H1 (cell line): Measurements from ENCODE around the gene POGLUT2. TPM values are rescaled to one million over a fixed set of nuclear protein-coding genes. Genes with fewer than 3 reads are reported as not detected.

ENCODE experiments used
- SRF ChIP-seq: IDR thresholded peaks from 2 replicates; pipeline ENCODE4 v1.6.1; 2011; ENCODE audit warnings: mild to moderate bottlenecking, low read depth, low read length, moderate library complexity
- polyA plus RNA-seq, 7 experiments: library from polyadenylated mRNA; depleted of rRNA in 3 of 7; stranded (reverse) in 5 of 7; unstranded in 2 of 7; fragments of >200 nt in 5 of 7; fragments of 200-250 nt in 2 of 7; gene quantifications; 1 replicate in 5 of 7; 2 replicates in 1 of 7; 4 replicates in 1 of 7; pipeline versions ENCODE4 v1.2.1 to v1.2.3, GENCODE V29; 2011 to 2013; ENCODE audit warnings: missing spikeins in 2 of 7, mixed read lengths in 2 of 7
- total RNA-seq: library from RNA; stranded (reverse); fragmentation: NEBNext Ultra II Directional; extraction: Animal tissue kit (Norgen Biotek cat#: 25700); gene quantifications from 2 replicates; pipeline ENCODE4 v1.2.1, GENCODE V29; 2021
- TF ChIP-seq, protein P1 (sequence below): fragments of 300-600 bp; sonication (generic); IDR thresholded peaks from 2 replicates; pipeline ENCODE4 v1.7.1; 2012; ENCODE audit warnings: low read length, moderate library complexity, mild to moderate bottlenecking, inconsistent platforms; ENCODE audit not compliant: insufficient replicate concordance

Gene POGLUT2
- total and polyA plus RNA-seq, 2 of the 8 experiments (the other 6 are each of a cell fraction or from before 2014, with no cell fraction given), result 9.9 to 22.3 TPM

- TF ChIP-seq, protein P1, sequence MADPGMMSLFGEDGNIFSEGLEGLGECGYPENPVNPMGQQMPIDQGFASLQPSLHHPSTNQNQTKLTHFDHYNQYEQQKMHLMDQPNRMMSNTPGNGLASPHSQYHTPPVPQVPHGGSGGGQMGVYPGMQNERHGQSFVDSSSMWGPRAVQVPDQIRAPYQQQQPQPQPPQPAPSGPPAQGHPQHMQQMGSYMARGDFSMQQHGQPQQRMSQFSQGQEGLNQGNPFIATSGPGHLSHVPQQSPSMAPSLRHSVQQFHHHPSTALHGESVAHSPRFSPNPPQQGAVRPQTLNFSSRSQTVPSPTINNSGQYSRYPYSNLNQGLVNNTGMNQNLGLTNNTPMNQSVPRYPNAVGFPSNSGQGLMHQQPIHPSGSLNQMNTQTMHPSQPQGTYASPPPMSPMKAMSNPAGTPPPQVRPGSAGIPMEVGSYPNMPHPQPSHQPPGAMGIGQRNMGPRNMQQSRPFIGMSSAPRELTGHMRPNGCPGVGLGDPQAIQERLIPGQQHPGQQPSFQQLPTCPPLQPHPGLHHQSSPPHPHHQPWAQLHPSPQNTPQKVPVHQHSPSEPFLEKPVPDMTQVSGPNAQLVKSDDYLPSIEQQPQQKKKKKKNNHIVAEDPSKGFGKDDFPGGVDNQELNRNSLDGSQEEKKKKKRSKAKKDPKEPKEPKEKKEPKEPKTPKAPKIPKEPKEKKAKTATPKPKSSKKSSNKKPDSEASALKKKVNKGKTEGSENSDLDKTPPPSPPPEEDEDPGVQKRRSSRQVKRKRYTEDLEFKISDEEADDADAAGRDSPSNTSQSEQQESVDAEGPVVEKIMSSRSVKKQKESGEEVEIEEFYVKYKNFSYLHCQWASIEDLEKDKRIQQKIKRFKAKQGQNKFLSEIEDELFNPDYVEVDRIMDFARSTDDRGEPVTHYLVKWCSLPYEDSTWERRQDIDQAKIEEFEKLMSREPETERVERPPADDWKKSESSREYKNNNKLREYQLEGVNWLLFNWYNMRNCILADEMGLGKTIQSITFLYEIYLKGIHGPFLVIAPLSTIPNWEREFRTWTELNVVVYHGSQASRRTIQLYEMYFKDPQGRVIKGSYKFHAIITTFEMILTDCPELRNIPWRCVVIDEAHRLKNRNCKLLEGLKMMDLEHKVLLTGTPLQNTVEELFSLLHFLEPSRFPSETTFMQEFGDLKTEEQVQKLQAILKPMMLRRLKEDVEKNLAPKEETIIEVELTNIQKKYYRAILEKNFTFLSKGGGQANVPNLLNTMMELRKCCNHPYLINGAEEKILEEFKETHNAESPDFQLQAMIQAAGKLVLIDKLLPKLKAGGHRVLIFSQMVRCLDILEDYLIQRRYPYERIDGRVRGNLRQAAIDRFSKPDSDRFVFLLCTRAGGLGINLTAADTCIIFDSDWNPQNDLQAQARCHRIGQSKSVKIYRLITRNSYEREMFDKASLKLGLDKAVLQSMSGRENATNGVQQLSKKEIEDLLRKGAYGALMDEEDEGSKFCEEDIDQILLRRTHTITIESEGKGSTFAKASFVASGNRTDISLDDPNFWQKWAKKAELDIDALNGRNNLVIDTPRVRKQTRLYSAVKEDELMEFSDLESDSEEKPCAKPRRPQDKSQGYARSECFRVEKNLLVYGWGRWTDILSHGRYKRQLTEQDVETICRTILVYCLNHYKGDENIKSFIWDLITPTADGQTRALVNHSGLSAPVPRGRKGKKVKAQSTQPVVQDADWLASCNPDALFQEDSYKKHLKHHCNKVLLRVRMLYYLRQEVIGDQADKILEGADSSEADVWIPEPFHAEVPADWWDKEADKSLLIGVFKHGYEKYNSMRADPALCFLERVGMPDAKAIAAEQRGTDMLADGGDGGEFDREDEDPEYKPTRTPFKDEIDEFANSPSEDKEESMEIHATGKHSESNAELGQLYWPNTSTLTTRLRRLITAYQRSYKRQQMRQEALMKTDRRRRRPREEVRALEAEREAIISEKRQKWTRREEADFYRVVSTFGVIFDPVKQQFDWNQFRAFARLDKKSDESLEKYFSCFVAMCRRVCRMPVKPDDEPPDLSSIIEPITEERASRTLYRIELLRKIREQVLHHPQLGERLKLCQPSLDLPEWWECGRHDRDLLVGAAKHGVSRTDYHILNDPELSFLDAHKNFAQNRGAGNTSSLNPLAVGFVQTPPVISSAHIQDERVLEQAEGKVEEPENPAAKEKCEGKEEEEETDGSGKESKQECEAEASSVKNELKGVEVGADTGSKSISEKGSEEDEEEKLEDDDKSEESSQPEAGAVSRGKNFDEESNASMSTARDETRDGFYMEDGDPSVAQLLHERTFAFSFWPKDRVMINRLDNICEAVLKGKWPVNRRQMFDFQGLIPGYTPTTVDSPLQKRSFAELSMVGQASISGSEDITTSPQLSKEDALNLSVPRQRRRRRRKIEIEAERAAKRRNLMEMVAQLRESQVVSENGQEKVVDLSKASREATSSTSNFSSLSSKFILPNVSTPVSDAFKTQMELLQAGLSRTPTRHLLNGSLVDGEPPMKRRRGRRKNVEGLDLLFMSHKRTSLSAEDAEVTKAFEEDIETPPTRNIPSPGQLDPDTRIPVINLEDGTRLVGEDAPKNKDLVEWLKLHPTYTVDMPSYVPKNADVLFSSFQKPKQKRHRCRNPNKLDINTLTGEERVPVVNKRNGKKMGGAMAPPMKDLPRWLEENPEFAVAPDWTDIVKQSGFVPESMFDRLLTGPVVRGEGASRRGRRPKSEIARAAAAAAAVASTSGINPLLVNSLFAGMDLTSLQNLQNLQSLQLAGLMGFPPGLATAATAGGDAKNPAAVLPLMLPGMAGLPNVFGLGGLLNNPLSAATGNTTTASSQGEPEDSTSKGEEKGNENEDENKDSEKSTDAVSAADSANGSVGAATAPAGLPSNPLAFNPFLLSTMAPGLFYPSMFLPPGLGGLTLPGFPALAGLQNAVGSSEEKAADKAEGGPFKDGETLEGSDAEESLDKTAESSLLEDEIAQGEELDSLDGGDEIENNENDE, result no peak
- TF ChIP-seq SRF, result no peak
These were observed 56.3 kb downstream of the POGLUT2 start (continued) for GRCh38 chr13:102742506-102742905.
